Measurements from ENCODE around the gene LLGL2. TPM values are rescaled to one million over a fixed set of nuclear protein-coding genes. Genes with fewer than 3 reads are reported as not detected.

LLGL2 gene
- total RNA-seq, 2 donors from 2014 or later: 6.4 to 6.8 TPM

DNA sequence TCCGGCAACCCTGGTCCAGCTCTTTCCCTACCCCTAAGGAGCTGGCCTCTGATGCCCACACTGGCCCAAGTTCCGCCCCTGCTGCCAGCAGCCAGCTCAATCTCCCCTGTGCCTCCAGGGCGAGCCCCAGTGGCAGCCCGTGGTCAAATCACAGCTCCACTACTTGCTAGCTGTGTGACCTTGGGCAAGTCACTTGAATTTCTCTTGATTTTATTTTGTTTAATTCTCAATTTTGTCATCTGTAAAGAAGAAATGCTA, 20.4 kb upstream of the LLGL2 start:
- intact Hi-C loops (cut with DNase I): no loop called here

DNA sequence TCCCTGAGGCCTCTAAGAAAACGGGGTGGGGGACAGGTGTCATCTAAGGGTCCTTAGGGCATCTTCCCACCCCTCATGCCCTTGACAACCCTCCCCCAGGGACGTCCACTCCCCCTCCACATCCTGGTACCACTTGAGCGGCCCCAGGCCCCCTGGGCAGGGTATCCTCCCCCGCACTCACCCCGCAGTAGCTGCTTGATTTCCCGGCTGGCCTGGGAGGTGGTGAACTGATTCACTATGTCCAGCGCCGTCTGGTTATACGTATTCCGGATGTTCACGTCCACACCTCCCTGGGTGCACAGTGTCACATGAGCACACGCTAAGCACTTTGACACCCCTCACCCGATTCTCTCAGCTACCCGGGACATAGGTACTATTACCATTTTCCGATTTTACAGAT, 19.9 kb upstream of the LLGL2 start:
- intact Hi-C loops (cut with DNase I): no loop called here
- no peak for DNase-seq (ENCODE audit: low spot score)

More for the DNA sequence above, 20.4 kb upstream of the LLGL2 start:
- no peak for DNase-seq (ENCODE audit: low spot score)

GRCh38 chr17:75506134-75506533, 19.4 kb upstream of the LLGL2 start:
- peak; percentile 75 for DNase-seq (ENCODE audit: low spot score)
- intact Hi-C loops (cut with DNase I): no loop called here

DNA sequence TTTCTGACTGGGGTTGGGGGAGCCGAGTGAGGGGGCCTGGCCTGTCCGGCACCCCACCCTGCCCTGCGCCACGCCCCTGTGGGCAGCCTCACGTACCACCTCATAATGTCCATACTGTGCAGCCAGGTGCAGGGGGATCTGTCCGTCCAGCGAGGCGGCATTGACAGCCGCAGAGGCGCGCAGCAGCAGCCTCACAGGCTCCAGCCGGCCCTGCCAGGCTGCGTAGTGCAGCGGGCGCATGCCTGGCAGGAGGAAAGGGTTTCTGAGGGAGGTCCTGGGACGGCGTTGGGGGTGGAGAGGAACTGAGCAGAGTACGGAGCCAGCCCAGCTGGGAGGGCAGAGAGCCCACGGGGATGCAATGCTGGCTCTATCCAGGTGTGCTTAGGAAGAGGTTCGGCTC, 18.6 kb upstream of the LLGL2 start:
- intact Hi-C loops (cut with DNase I): loop anchor here in 1 of 2 donors (1.0 kb wide), 1 partner anchor 33 kb away; no protein-coding TSS in a partner anchor
- no peak for DNase-seq (ENCODE audit: low spot score)

DNA sequence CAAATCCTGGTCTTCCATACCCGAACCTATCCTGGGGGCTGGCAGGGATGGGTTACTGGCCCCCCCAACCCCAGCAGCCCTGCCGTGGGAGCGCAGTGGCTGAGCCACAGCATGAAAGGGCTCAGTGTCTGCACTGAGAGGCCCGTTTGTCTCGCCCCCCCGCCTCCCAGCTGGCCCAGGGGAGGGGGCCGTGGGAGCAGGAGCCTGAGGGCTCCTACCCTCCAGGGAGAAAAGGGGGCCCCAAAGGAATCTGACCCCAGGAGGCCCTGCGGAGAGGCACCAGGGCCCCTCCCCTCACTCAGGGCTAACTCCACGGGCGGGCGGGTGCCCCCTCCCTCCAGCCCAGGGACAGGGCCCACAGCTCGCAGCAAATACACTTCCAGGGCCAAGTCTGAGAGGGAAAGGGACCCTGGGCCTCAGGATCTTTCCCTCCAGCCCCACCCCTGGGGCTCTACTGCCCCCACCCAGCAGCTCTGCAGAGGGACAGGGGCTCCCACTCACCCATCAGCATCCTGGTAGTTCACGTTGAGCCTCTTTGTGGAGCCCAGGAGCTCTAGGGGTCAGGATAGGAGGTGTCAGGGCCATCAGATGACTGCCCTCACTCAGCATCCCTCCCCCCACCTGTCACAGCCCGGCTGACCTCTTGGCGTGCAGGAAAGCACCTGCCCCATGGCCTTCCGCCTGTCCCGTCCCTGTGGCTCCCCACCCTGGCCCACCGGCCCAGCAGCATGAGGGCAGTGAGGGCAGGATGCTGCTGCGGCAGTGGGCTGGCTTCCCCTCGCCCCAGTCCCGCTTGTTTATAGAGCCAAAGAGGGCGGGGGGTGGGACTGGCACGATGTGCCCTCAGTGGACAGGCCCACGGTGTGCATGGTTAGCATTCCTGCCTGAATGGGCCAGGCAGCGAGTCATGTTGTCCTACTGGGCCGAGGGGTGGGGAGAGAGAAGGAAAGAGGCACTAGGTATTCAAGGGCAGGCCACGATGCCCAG, 17.5 kb upstream of the LLGL2 start:
- DNase-seq (ENCODE audit: low spot score): no peak
- intact Hi-C loops (cut with DNase I): loop anchor here in 1 of 2 donors (1.0 kb wide), 1 partner anchor 34 kb away; no protein-coding TSS in a partner anchor

- intact Hi-C loops (cut with DNase I): no loop called here
- no peak for DNase-seq (ENCODE audit: low spot score)
Observed at GRCh38 chr17:75508931-75509361, 16.6 kb upstream of the LLGL2 start.

DNA sequence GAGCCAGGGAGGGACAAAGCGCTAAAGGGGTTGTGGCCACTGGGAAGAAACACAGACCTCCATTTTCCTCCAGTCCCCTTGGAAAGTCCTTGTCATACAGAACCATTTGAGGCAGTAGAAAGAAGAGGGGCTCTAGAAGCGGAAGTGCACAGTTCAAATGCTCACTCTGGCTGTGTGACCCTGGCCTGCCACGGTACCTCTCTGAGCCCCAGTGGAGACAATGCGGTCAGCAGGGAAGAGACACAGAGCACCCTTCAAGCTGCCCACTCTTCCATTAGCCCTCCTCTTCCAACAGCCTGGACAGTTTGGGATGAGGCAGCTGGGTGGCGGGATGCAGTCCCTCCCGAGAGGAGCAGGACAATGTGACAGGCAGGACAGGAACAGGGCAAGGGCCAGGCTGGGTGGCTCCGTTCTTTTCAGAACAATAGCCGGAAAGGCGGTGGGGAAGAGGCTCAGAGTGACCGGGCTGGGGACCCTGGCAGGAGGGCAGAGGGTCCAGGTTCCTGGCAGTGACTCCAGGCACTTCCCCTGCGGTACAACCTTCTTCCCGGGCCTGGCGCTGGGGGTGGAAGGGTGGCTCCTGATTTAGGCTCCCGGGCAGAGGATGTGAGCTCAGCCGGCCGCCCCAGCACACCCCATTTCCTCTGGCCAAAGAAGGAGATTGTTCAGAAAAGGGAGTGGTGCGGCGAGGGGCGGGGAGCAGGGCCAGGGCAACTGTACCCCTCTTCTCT, 15.8 kb upstream of the LLGL2 start:
- no peak for DNase-seq (ENCODE audit: low spot score)

GRCh38 chr17:75511270-75511609, 14.3 kb upstream of the LLGL2 start:
- no peak for DNase-seq (ENCODE audit: low spot score)
- intact Hi-C loops (cut with DNase I): loop anchor here (5.0 kb wide), 1 partner anchor 84 kb away; no protein-coding TSS in a partner anchor

More for the DNA sequence above, 15.8 kb upstream of the LLGL2 start:
- intact Hi-C loops (cut with DNase I): loop anchor here (5.0 kb wide), 1 partner anchor 82 kb away; no protein-coding TSS in a partner anchor

DNA sequence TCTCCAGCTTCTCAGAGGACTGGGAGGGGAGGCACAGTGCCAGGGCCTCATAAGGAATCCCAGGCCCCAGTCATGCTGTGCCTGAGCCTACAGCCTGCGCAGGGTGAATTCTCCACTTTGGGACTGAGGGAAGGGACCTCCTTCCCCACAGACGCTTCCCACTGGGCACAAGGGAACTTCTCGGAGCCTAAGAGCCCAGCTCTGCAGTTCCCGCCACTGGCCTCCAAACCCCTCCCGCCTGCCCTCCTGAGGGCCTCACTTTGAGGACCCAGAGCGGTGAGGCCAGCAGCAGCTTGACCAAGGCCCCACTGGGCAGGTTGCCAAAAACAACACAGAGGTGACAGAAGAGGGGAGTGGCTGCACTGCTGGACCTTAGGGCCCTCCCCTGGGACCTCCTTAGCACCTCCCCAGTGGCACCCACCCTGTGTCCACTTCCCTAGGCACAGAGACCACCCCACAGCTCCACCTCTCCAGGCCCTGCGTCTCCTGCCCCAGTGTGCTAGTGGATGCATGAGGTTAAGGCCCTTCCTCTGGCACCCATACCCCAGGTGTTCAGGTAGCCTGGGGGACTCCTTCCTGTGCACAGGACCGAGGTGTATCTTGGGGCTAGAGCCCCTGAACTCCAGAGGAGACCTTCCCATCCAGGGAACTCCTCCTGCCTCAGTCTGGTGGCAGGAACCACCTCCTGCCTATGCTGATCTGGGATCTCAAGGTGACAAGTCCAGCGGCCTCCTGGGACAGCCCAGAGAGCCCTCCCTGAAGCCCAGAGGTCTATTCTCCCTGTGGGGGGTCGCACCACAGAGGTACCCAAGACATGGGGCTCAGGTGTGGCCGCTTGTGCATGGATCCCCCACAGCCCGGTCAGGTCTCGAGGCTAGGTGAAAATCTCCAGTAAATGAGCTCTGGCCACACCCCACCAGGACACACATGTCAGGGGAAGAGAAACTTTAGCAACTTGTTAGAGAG, 13.6 kb upstream of the LLGL2 start:
- intact Hi-C loops (cut with DNase I): loop anchor here (5.0 kb wide), 1 partner anchor 85 kb away; no protein-coding TSS in a partner anchor
- DNase-seq (ENCODE audit: low spot score): no peak

- no peak for DNase-seq (ENCODE audit: low spot score)
- intact Hi-C loops (cut with DNase I): loop anchor here (5.0 kb wide), 1 partner anchor 86 kb away; no protein-coding TSS in a partner anchor
Observed at GRCh38 chr17:75512926-75513640, 12.4 kb upstream of the LLGL2 start.

- DNase-seq (ENCODE audit: low spot score): no peak
- intact Hi-C loops (cut with DNase I): loop anchor here (5.0 kb wide), 1 partner anchor 86 kb away; no protein-coding TSS in a partner anchor
Observed at GRCh38 chr17:75513641-75514000, 11.9 kb upstream of the LLGL2 start.

GRCh38 chr17:75514299-75514918, 11.1 kb upstream of the LLGL2 start:
- DNase-seq (ENCODE audit: low spot score): no peak
- intact Hi-C loops (cut with DNase I): loop anchor here (5.0 kb wide), 1 partner anchor 87 kb away; no protein-coding TSS in a partner anchor

DNA sequence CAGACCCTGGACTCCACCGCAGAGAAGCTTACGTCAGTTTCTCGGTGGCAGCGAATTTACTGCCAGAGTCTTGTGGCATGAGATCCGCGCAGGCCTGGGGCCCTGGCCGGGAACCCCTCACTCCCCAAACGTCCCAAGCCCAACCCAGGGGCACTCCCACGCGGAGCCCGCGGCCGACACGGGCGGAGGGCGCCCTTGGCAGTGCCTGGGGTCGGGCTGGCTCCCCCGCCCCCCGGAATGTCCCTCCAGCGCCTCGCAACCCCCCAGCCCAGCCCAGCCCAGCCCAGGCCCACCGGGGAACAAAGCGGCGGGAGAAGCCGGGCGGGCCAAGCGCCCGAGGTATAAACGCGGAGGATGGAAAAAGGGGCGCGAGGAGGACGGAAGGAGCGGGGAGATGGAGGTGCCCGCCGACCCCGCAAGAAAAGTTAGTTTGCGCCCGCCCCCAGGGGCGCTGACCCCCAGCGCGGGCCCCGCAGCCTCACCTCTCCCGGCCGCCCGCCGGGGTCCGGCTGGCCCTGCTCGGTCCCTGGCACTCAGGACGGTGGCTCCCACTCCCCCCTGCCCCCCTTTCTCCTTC, 10.5 kb upstream of the LLGL2 start:
- intact Hi-C loops (cut with DNase I): loop anchor here (5.0 kb wide), 2 partner anchors 72 to 88 kb away; partner anchors contain the start of gene MYO15B (in 1 of the 2)
- no peak for DNase-seq (ENCODE audit: low spot score)

DNA sequence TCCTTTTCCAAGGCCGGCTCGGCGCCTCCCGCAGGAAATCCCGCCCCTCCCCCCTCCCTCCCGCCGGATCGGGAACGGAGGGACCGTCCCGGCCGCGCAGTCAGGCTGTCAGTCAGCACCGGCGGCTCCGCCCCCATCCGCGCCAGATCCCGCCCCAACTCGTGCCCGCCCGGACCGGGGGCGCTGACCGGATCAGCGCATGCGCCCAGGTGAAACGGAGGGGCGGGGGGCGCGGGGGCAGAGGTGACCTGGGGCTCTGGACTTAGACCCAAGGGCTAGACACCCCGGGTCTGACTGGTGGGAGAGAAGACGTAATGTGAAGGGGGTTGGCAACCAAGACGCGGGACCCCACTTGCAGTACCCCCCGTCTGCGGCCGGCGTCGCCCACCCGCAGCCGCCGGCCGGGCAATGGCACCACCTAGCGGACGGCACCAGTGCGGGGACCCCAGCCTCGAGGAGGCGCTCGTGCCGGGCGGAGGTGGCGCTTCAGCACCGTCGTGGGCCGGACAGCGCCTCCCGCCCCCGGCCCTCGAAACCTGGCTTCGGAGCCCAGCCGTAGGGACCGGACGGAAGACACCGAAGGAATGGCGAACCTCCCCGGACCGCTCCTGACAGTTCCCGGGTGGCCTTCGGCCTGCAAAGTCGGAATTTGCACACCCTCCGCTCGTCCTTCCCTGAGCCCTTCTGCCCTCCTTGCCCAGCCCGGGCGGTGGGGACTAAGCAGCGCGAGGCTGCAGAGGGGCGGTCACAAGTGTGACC, 9.8 kb upstream of the LLGL2 start, which contains the start of gene CASKIN2:
TSS of gene CASKIN2 (minus strand) at position 42 of the 759 bp plus-strand sequence. CDS start 1,733 bp downstream, outside the sequence.
- peak; percentile 98 for DNase-seq (ENCODE audit: low spot score)
- intact Hi-C loops (cut with DNase I): loop anchor here in 1 of 2 donors (5.0 kb wide), 1 partner anchor 72 kb away; the partner anchor contains the start of gene MYO15B

- DNase-seq (ENCODE audit: low spot score): peak; percentile 99
- intact Hi-C loops (cut with DNase I): loop anchor here in 1 of 2 donors (5.0 kb wide), 1 partner anchor 71 kb away; the partner anchor contains the start of gene MYO15B
Observed at GRCh38 chr17:75516255-75516618, 9.3 kb upstream of the LLGL2 start, which contains the start of gene TSEN54. TSS of gene TSEN54 (plus strand) at chr17:75516528. CDS start at chr17:75516561, 33 bp downstream.

DNA sequence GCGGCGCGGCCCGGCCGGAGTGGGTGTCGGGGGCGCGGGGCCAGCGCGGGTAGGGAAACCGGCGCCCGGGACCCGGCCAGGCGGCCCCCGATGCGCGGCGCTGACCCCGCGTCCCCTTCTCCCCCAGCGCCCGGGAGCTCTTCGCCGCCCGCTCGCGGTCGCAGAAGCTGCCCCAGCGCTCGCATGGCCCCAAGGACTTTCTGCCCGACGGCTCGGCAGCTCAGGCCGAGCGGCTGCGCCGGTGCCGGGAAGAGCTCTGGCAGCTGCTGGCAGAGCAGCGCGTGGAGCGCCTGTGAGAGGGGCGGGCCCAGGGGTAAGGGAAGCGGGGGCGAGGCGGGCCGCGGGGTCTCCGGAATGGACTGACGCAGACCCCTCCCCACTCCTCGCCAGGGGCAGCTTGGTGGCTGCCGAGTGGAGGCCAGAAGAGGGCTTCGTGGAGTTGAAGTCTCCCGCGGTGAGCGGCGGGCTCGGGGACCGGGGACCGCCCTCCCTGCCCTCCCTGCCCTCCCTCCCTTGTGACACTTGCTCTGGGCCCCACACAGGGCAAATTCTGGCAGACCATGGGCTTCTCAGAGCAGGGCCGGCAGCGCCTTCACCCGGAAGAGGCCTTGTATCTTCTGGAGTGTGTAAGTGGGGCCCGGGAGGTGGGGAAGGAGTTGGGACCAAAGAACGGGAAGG, 8.7 kb upstream of the LLGL2 start:
- DNase-seq (ENCODE audit: low spot score): no peak
- intact Hi-C loops (cut with DNase I): loop anchor here in 1 of 2 donors (5.0 kb wide), 1 partner anchor 71 kb away; the partner anchor contains the start of gene MYO15B

Data from posterior vena cava (tissue), 2 donors.